CD4-positive, alpha-beta T cell treated with Interferon gamma for 1 hour (primary cell): ENCODE results near the gene PBX2.
"Not testable (repeated sequence)": the region's sequence is repeated elsewhere in the genome, so short reads cannot be mapped to it uniquely, and the experiment has no call there.

ENCODE experiments used
- DNase-seq: peaks from one replicate; pipeline ENCODE4 v3.0.0-alpha.2; 2020

The PBX2 gene

DNA sequence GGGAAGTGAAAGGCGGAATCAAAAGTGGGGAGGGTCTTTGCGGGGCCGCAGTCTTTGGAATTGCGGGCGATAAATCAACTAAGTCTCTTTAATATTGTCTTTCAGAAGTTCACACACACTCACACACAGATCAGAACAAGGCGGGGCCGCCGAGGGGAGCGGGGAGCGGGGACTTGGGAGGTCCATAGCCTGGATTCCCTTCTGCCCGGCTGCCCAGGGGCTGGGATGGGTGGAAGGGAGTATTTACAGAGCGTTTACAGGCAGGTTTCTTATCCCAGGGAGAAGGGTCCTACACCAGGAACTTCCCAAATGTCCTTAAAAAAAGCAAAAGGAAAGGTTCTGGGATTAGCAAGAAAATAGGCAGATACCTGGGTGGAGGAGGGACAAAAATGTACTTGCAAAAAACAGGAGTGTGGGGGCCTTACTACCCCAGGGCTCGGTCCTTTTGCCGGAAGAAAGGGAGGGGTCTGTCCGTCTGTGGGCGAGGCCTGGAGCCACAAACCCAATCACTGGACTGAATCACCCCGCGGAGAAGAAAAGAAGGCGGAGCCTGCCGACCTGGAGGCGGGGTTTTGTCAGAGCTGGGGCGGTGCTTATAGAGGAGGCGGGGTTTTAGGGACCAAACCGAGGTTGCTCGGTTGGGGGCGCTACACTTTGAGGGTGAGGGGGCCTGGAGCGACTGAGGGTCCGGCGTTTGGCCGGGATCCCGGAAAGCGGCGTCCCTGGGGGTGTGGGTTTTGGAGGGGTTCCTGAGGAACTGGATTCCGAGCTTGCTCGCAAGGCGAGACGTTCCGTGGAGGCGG, 41.5 kb downstream of the PBX2 start:
- peak; percentile 78 for DNase-seq

DNA sequence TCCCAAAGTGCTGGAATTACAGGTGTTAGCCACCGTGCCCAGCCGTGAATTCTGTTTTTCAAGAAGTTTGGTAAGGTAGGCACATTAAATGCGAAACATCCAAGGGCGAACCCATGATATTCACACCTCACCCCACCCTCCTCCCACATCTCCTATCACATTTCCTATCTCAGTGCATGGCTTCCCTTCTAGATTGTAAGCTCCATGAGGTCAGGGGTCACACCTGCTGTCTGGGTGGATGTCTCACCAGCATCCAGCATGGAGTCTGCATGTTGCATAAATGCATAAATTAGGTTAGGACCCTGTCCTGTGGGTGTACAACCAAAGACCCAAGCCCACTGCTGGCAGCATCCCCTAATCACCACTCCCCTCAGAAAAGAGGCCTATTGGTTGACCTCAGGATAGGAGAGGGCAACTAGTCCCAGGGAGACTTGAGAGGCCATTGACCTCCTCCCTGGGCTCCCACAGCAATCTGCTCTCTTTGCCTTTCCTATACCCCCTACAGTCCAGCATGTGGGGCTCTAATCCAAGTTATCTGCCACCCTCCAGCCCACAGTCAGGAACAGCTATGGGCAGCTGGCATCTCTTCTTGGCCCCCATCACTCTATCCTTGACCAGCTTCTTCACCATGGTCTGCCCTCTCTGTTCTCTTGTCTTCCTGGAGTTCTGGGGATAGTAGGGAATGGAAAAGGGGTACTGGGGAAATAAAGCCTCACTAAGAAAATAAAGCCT, 42.4 kb downstream of the PBX2 start:
- DNase-seq: no peak

DNA sequence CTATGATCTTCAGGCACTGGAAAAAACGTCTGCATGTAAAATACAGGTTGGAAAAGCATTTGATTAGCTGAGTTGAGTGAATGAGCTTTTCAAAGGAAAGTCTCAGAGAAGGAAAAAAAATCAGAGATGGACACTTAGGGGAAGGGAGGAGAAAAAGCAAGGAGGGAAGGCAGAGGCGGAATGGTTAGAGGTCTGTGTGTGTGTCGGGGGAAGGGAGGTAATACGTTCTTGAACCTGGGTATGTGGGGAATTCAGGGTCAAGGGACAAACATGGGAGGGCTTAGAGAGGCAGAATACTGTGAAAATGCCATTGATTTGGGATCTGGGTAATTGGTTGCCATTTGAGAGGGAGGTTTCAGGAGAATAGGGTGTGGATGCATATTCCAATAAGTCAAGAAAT, 43.3 kb downstream of the PBX2 start:
- DNase-seq: no peak

DNA sequence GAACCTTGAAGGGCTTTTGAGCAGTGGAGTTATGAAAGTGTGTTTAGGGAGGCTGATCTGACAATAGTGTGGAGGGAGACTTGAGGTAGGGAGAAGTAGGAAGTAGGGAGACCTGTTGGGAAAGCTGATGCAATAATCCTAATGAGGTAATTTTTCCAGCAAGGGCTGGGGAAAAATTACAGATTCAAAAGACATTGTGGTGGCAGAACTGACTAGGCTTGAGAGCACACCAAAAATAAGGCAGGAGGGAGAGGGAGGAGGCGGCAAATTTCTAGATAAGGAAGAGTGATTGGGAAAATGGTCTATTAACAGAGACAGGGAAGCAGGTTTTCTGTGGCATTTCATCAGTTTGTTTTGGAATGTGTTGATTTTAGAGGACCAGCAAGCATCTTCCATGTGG, 43.7 kb downstream of the PBX2 start:
- no peak for DNase-seq

DNA sequence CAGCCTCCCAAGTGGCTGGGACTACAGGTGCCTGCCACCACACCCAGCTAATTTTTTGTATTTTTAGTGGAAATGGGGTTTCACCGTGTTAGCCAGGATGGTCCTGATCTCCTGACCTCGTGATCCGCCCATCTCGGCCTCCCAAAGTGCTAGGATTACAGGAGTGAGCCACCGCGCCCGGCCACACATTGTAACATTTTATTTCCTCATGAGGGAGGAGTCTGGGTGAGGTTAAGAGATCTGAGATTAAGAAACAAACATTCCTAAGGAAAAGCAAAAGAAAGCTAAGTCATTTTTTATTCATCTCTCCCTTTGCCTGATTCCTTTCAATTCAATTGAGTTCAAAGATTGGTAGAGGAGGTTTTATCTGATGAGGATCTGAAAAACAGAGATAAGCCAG, 45.8 kb downstream of the PBX2 start:
- not testable (repeated sequence) for DNase-seq

DNA sequence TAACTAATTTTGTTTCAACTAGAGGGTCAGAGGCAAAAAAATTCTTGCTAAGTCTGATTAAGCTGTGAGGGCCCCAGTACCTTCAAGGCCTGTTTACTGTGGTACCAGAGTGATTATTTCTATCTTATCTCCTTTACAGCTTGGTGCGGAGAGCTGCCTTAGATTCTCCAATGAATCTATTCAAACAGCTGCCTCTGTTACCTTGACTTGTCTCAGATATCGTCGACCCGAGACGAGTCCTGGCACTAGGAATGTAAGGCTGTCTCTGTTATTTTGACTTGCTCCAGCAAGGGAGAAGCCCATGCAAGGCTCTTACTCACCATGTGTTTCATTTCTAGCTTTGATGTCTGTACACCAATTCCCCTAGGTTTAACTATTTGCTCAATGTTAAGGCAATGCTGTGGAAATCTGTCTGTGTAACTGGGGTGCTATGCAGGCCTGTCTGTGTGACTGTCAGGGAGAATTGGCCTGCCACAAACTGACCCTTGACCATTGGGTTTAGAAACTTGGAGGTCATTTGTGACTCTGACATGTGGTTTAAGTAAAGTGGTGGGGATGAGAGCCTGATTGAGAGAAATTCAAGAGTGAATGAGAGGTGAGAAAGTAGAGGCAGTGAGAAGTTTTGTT, 49.5 kb downstream of the PBX2 start:
- no peak for DNase-seq

DNA sequence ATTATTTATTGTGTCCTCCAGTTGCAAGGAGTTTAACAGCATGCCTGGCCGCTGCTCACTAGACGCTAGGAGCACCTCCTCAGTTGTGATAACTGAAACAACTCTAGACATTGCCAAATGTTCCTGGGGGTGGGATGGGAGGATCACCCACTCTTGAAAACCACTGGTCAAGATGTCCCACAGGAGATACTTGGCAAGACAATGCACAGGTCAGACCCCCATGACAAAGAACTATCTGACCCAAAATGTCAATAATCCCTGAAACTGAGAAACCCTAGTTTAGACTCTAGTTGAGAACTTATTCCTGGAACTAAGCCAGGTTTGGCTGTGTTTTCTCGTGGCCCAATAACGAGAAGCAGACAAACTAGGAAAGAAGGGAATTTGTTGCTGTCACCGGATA, 50.4 kb downstream of the PBX2 start:
- DNase-seq: no peak

DNA sequence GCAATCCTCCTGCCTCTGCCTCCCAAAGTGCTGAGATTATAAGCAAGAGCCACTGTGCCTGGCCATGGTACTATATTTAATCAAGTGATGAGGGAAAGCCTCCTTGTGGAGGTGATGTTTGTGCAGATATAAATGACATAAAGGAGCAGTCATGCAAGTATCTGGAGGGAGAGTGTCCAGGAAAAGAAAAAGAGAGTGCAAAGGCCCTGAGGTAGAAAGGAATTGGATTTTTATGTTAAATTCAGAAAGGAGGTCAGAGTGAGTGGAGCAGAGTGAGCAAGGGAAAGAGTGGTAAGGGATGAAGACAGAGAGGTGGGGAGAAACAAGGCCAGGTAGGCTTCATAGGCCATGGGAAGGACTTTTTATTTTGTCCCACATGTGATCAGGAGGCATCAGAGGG, 52.5 kb downstream of the PBX2 start:
- no peak for DNase-seq
